Mesendoderm (in vitro differentiated cells): ENCODE results near the gene SLC6A7.

Experiments used
- DNase-seq: peaks from one replicate; pipeline ENCODE4 v3.0.0; 2013
- H2AK5ac ChIP-seq: 2 replicates; pipeline ENCODE4 v1.6.1; 2013; ENCODE audit warnings: low read length, inconsistent platforms
- H2BK120ac ChIP-seq: 2 replicates; pipeline ENCODE4 v1.6.1; 2013; ENCODE audit warnings: low read depth, mild to moderate bottlenecking, low read length, moderate library complexity, mixed read lengths
- H2BK15ac ChIP-seq: replicated peaks from 2 replicates; pipeline ENCODE4 v1.6.1; 2013; ENCODE audit warnings: low read depth, mild to moderate bottlenecking, moderate library complexity
- H2BK5ac ChIP-seq: 2 replicates; pipeline ENCODE4 v1.6.1; 2013; ENCODE audit warnings: low read length, inconsistent platforms
- H3K18ac ChIP-seq: 2 replicates; pipeline ENCODE4 v1.6.1; 2013; ENCODE audit warnings: mild to moderate bottlenecking, low read length, mixed read lengths
- H3K23ac ChIP-seq: one replicate; pipeline ENCODE4 v1.6.1; 2013; ENCODE audit warnings: low read length
- H3K27ac ChIP-seq: 2 replicates; pipeline ENCODE4 v1.5.1; 2013; ENCODE audit warnings: low read depth, mild to moderate bottlenecking, inconsistent platforms, low read length, moderate library complexity
- H3K27me3 ChIP-seq: 2 replicates; pipeline ENCODE4 v1.6.1; 2013; ENCODE audit warnings: low read length, control low read depth, mild to moderate bottlenecking, inconsistent platforms; ENCODE audit not compliant: insufficient read depth, poor library complexity
- H3K36me3 ChIP-seq: 2 replicates; pipeline ENCODE4 v1.6.1; 2013; ENCODE audit warnings: low read length, inconsistent platforms; ENCODE audit not compliant: control insufficient read depth, insufficient read depth
- H3K4ac ChIP-seq: one replicate; pipeline ENCODE4 v1.6.1; 2013; ENCODE audit warnings: low read depth, mild to moderate bottlenecking, low read length, moderate library complexity
- H3K4me1 ChIP-seq: 2 replicates; pipeline ENCODE4 v1.6.1; 2013; ENCODE audit warnings: low read depth, low read length, inconsistent platforms; ENCODE audit not compliant: control insufficient read depth
- H3K4me2 ChIP-seq: 2 replicates; pipeline ENCODE4 v1.6.1; 2013; ENCODE audit warnings: low read length
- H3K4me3 ChIP-seq: 2 replicates; pipeline ENCODE4 v1.5.1; 2013; ENCODE audit warnings: mild to moderate bottlenecking, low read length
- H3K56ac ChIP-seq: one replicate; pipeline ENCODE4 v1.6.1; 2013; ENCODE audit warnings: low read length
- H3K79me1 ChIP-seq: 2 replicates; pipeline ENCODE4 v1.6.1; 2013; ENCODE audit warnings: low read length, inconsistent platforms
- H3K79me2 ChIP-seq: 2 replicates; pipeline ENCODE4 v1.6.1; 2013; ENCODE audit warnings: mild to moderate bottlenecking, low read length; ENCODE audit not compliant: control insufficient read depth, insufficient read depth
- H3K9ac ChIP-seq: 2 replicates; pipeline ENCODE4 v1.6.1; 2013; ENCODE audit warnings: low read length, inconsistent platforms
- H4K5ac ChIP-seq: one replicate; pipeline ENCODE4 v1.6.1; 2013; ENCODE audit warnings: low read length
- H4K8ac ChIP-seq: one replicate; pipeline ENCODE4 v1.6.1; 2013; ENCODE audit warnings: low read depth, mild to moderate bottlenecking, control low read depth, low read length, moderate library complexity
- WGBS: extraction: QIAGEN DNeasy Blood & Tissue Kit; methylation state at CpG from one replicate; pipeline ENCODE4 v1.1.7; 2013; ENCODE audit warnings: low lambda C conversion rate, missing lambda C conversion rate; ENCODE audit not compliant: insufficient coverage; ENCODE audit errors: extremely low coverage; 5-methylcytosine and 5-hydroxymethylcytosine counted together

Gene SLC6A7

DNA sequence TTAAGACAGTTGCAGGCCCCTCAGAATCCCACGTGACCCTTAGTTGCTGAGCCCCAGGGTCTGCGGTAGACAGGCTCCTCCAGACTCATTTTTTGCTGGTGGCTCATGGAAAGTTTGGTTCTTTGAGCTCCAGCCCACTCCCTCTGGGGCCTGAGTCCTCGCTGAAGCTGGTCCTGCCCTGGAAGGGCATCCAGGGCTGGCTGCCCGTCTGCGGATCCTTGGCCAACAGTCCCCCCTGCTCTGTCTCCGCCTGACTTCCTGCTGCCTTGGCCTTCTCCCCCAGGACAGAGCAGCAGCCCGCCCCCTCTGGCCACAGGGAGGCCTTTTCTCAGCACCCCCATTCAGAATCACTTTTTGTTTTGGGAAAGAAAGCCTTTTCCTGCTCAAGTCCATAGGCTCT, 24.4 kb downstream of the SLC6A7 start:
- H3K36me3 ChIP-seq, result no peaks in the 10 kb centered on the region
- H2BK120ac ChIP-seq, result no peak overlapping the region
- no peak overlapping the region for H3K4ac ChIP-seq
- no peak overlapping the region for H4K5ac ChIP-seq
- no peak overlapping the region for H3K4me3 ChIP-seq
- no CpG with 5 or more reads among the region's 7 CpGs for WGBS
- H3K18ac ChIP-seq, result no peak overlapping the region
- H3K9ac ChIP-seq, result no peak overlapping the region
- no peaks in the 10 kb centered on the region for H3K79me2 ChIP-seq
- H3K23ac ChIP-seq, result no peak overlapping the region
- no peak overlapping the region for H2BK5ac ChIP-seq
- H2BK15ac ChIP-seq, result no peak overlapping the region
- DNase-seq, result no peak
- no peak overlapping the region for H4K8ac ChIP-seq
- H3K27me3 ChIP-seq, result no peaks in the 10 kb centered on the region
- H2AK5ac ChIP-seq, result no peak overlapping the region
- no peaks in the 10 kb centered on the region for H3K79me1 ChIP-seq
- H3K27ac ChIP-seq, result no peak overlapping the region
- no peak overlapping the region for H3K56ac ChIP-seq
- H3K4me2 ChIP-seq, result no peak overlapping the region
- peaks cover 4% of the 10 kb centered on the region for H3K4me1 ChIP-seq

DNA sequence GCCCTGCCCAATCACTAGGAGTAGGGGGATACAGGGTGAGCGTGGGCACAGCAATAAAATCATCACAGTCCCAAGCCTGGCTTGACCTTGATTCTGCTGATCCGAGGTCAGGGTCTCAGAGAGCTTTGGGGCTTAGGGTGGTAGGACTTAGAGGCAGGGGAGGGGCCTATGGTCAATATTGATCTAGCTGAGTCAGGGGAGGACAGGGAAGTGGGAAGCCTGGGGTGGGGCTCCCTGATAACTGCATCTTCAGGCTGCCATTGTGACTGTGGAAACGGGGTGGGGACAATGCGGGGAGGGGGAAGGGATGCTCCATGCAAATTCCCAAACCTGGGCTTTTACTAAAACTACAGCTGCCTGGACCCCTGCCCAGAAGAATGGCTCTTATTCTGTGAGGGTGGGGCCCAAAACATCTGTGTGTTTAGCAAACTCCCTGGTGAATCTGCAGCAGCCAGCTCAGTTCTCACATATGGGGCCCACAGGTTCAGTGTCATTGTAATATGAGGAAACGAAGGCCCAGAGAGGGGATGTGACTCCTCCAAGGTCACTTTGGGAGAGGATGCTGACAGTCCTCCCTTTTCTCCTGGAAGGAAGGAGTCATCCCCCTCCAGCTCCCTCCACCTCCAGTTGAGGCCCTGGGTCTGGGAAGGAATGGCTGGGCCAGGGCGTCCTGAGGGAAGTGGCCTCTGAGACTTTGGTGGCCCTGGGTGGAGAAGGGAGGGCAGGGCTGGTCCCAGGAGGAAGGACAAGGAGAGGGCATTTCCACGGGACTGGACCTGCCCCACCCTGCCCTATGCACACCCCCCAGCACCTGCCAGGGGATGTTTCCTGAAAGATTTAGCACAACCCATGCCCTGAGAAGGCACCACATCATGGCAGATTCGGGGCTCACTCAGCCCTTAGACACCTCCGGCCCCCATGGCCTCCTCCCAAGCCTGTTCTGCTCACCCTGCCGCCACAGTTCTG, 26.4 kb downstream of the SLC6A7 start:
- H2BK5ac ChIP-seq, result no peak overlapping the region
- no peak overlapping the region for H3K4me2 ChIP-seq
- no peak overlapping the region for H2BK15ac ChIP-seq
- no peak for DNase-seq
- H3K23ac ChIP-seq, result no peak overlapping the region
- no peak overlapping the region for H2BK120ac ChIP-seq
- peaks cover 2% of the 10 kb centered on the region for H3K4me1 ChIP-seq
- no peaks in the 10 kb centered on the region for H3K27me3 ChIP-seq
- H3K36me3 ChIP-seq, result no peaks in the 10 kb centered on the region
- WGBS, result no CpG with 5 or more reads among the region's 10 CpGs
- no peak overlapping the region for H3K4me3 ChIP-seq
- H2AK5ac ChIP-seq, result no peak overlapping the region
- H3K9ac ChIP-seq, result no peak overlapping the region
- no peak overlapping the region for H4K5ac ChIP-seq
- no peak overlapping the region for H3K4ac ChIP-seq
- H3K27ac ChIP-seq, result no peak overlapping the region
- no peak overlapping the region for H3K18ac ChIP-seq
- H3K79me2 ChIP-seq, result no peaks in the 10 kb centered on the region
- H3K79me1 ChIP-seq, result no peaks in the 10 kb centered on the region
- H4K8ac ChIP-seq, result no peak overlapping the region
- H3K56ac ChIP-seq, result no peak overlapping the region

DNA sequence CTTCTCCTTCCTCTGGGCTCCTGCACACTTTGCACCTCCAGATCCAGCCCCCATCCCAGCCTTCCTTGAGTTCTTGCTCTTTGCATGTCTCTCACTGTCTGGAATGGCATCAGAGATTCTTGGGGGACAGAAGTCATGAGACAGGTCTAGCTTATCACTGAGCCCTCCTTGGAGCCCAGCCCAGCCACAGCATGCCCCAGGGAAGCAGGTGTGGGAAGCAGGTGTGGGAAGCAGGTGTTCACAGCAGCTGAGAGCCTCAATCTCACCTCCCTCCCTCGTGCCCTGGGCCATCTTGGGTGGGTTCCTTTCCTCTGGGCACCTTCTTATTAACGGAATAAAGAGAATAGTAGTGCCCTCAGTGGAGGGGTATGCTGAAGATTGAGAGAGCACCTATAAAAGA, 27.2 kb downstream of the SLC6A7 start:
- DNase-seq, result no peak

DNA sequence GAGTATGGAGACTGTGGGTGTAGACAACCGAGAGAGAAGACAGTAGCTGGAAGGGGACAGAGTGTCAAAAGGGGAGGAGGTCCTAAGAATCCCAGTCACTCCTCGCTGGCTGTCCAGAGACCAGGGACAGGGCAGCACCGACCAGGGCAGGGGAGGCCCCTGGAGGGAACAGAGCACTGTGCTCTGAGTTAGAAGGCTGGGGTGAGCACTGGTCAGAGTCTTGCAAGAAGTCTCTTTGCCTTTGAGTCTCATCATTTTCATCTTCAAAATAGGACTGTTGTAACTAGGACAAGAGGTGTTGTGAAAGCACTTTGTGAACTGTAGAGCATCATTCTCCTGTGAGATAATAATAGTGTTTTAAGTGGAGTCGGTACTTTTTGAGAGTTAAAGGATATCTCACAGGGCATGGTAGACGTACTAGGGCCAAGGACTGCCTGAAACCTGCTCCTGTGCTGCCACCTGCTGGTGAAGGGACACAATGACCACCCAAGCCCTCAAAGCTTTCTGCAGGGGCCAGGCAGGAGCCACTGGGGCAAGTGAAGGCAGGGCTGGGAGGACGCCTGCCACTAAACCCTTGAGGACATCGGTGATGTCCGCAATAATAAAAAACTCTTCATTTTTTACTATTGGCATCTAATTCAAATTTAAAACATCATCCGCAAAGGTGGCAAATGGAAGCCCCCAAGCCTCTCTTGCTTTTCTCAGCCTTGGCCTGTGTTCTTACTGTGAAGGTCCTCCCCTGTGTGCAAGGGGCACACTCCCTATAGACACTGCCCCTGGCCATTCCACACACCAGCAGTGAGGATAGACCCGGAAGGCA, 28.2 kb downstream of the SLC6A7 start:
- Histone ChIP-seq H4K8ac (no peak overlapping the region), H3K4me2 (no peak overlapping the region), H3K79me1 (no peaks in the 10 kb centered on the region), H3K4ac (no peak overlapping the region), H3K4me1 (no peaks in the 10 kb centered on the region), H4K5ac (no peak overlapping the region), H2BK5ac (no peak overlapping the region), H3K9ac (no peak overlapping the region), H2BK120ac (no peak overlapping the region), H2BK15ac (no peak overlapping the region), H3K27ac (no peak overlapping the region), H3K36me3 (no peaks in the 10 kb centered on the region), H3K4me3 (no peak overlapping the region), H3K27me3 (no peaks in the 10 kb centered on the region), H3K79me2 (no peaks in the 10 kb centered on the region), H3K56ac (peak overlapping the region; percentile 19), H3K18ac (no peak overlapping the region), H3K23ac (no peak overlapping the region), H2AK5ac (no peak overlapping the region)
- peak; percentile 86 for DNase-seq
- no CpG with 5 or more reads among the region's 10 CpGs for WGBS

More for the DNA sequence above, 27.2 kb downstream of the SLC6A7 start:
- no peak overlapping the region for H3K18ac ChIP-seq
- H3K79me2 ChIP-seq, result no peaks in the 10 kb centered on the region
- H3K4me1 ChIP-seq, result no peaks in the 10 kb centered on the region
- H2AK5ac ChIP-seq, result no peak overlapping the region
- no CpG with 5 or more reads among the region's 2 CpGs for WGBS
- no peak overlapping the region for H2BK15ac ChIP-seq
- no peaks in the 10 kb centered on the region for H3K27me3 ChIP-seq
- H4K5ac ChIP-seq, result no peak overlapping the region
- H3K4me2 ChIP-seq, result no peak overlapping the region
- H3K27ac ChIP-seq, result no peak overlapping the region
- no peak overlapping the region for H3K4me3 ChIP-seq
- no peak overlapping the region for H2BK5ac ChIP-seq
- no peak overlapping the region for H3K23ac ChIP-seq
- H3K36me3 ChIP-seq, result no peaks in the 10 kb centered on the region
- no peak overlapping the region for H2BK120ac ChIP-seq
- H3K56ac ChIP-seq, result no peak overlapping the region
- no peak overlapping the region for H3K4ac ChIP-seq
- H4K8ac ChIP-seq, result no peak overlapping the region
- no peak overlapping the region for H3K9ac ChIP-seq
- H3K79me1 ChIP-seq, result no peaks in the 10 kb centered on the region

DNA sequence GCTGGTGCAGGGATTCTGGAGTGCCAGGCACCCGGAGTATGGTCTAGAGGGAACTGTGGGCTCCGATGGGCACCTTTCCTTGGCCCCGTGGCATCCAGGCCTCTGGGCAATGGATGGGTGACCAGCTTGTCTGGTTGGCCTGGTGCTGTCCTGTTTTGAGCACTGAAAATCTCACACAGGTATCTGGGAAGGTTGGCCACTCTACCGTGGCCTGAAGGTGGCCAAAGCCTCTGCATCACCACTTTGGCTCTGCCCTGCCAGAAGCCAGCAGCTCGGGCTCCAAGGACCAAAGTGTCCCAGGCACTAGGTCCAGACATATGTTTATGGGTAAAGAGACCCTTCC, 28.8 kb downstream of the SLC6A7 start:
- no CpG with 5 or more reads among the region's 5 CpGs for WGBS
- Histone ChIP-seq H3K4me1 (no peaks in the 10 kb centered on the region), H3K9ac (no peak overlapping the region), H3K4me3 (no peak overlapping the region), H3K79me1 (no peaks in the 10 kb centered on the region), H3K79me2 (no peaks in the 10 kb centered on the region), H3K56ac (no peak overlapping the region), H2BK15ac (no peak overlapping the region), H2AK5ac (no peak overlapping the region), H3K4ac (no peak overlapping the region), H3K36me3 (no peaks in the 10 kb centered on the region), H4K5ac (no peak overlapping the region), H2BK120ac (no peak overlapping the region), H3K18ac (no peak overlapping the region), H3K27ac (no peak overlapping the region), H3K27me3 (no peaks in the 10 kb centered on the region), H3K4me2 (no peak overlapping the region), H4K8ac (no peak overlapping the region), H3K23ac (no peak overlapping the region), H2BK5ac (no peak overlapping the region)
- DNase-seq, result no peak
